Left cardiac atrium (tissue), 4 donors: ENCODE measurements around the gene SCN1A. TPM values are rescaled to one million over a fixed set of nuclear protein-coding genes. Genes with fewer than 3 reads are reported as not detected.

ENCODE experiments used
- ATAC-seq, 2 donors: fragments of 200-7000 bp; cut with Tn5 transposase; one replicate each; pipeline ENCODE4 v1.9.1; 2020; ENCODE audit warnings: mild to moderate bottlenecking in 2 of 2, moderate library complexity in 2 of 2
- DNase-seq: peaks from one replicate; pipeline ENCODE4 v3.0.0-alpha.2; 2020
- intact Hi-C, 2 donors: fragments of 100-400 bp; cut with DNase I; formaldehyde crosslinking; loops; one replicate each; pipeline versions ENCODE4 v1.14.1 to v1.15.1; 2022 to 2023
- total RNA-seq, 2 donors: library from RNA; stranded (reverse); fragmentation: NEBNext Ultra II Directional; extraction: Animal tissue kit (Norgen Biotek cat#: 25700); gene quantifications; one replicate each; pipeline ENCODE4 v1.2.1, GENCODE V29; 2021
- donor health status: DM: no; HTN: yes; CAD: no.
- donor health status: DM: no; HTN: yes; CAD: no; lungs with severe emphysema.
- donor health status: DM: yes; HTN: yes; CAD: no.
- donor health status: Dilated cardiomyopathy.

SCN1A gene
- total RNA-seq, 2 donors from 2014 or later, result 0.24 to 0.32 TPM

DNA sequence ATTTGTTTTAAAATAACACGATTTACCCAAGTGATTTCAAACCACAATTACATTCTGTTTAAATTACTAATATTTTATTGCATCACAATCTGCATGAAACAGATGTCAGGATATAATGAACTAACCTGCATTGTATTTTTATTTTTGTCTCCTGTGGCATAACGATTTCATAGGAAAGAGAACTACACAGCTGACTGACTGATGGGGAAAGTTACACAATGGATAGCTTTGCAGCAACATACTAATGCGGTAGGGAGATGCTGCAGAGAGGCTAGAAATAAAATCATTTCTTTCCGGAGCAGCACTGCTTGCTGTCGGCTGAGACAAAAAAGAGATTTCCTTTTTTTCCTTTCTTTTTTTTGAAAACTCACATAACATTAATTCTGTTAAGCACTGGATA is 36.9 kb downstream of the SCN1A start:
- ATAC-seq (no peak), DNase-seq (no peak)
- intact Hi-C loops, result no loop called here

DNA sequence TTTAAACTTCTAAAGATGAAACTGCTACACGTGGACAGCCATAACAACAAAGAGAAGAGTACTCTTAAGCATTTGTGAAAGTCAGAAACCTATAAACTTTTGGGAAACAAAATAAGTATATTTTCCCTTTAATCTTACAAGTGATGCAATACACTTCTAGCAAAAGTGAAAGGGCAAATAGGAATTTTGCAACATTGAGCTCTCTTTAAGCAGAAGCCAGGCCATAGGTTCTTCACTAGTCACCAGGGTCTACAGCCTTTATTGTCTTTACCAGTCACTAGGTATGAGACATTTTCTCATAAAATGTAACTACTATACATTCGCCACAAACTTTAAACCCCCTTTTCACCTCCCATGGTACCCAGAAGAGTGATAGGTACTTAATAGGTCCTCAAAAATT is 37.5 kb downstream of the SCN1A start:
- DNase-seq (no peak), ATAC-seq (no peak)
- intact Hi-C loops, result no loop called here

DNA sequence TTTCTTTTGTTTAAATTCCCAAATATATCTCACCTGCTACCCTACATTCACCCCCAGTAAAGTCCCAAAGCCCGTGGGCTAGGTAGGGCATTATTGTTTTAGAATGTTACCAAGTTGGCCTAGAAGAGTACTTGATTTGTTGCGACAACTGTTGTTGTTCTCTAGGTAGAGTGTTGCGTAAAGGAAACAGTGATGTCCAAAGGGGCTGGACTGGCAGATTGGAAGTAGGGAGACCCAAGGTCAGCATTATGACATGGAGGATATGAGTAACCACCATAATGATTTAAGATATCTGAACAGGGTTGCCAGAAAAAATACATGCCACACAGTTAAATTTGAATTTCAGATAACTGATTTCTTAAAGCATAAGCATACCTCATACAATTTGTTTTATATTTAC is 39.2 kb downstream of the SCN1A start:
- intact Hi-C loops, result no loop called here
- ATAC-seq (no peak), DNase-seq (no peak)

DNA sequence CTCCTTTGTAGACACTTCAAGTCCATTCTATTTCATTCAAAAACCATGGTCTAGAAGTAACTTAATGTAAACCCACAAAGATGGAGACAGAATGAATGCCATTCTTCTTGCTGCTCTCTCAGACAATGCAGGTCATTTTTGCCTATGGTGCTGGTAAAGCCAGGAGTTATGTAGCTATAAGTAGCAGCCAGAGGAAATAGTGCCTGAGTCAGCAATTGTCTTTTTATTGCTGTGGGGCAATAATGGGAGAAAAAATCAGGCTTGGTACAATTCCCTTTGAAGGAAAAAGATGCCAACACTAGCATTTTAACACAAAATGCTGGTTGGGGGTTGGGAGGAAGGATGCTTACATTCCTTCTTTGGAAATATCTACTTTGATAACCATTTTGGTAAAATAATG is 43.5 kb downstream of the SCN1A start:
- ATAC-seq, result no peak
- no peak for DNase-seq
- intact Hi-C loops, result no loop called here

DNA sequence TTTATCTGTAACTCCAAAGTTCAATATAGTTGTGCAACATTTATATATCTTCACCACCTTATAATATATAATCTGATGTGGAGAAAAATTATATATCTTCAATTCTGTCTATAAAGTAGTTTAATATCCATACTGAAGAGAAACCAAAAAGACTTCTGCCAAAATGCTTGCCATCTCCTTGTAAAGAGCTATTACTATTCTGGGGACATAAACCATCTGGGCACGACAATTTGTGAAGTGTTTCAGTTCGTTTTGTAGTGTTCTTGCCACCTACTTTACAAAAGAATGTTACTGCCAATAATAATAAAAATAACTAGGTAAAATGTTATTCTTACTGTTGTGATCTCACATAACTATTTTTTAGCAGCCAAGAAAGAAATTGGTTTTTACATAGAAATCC is 45.1 kb downstream of the SCN1A start:
- intact Hi-C loops, result no loop called here
- no peak for ATAC-seq
- no peak for DNase-seq

DNA sequence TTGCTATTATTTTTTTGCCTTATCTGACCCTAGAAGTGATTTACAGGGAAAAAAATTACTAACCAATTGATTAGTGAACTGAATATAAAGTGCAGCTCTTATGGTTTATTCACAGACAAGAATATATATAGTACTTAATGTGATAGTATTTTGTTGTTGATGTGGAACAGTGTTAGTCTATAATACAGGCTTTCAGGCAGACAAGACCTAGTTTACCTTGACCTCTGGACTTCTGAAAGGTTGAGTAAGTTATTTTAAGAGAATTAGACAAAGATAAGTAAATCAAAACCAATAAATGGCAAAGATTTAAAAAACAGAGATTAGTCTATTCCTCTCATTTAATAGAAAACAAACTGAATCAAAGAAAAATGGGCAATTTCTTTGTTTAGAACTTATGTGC is 46.0 kb downstream of the SCN1A start:
- intact Hi-C loops, result no loop called here
- no peak for ATAC-seq
- no peak for DNase-seq

DNA sequence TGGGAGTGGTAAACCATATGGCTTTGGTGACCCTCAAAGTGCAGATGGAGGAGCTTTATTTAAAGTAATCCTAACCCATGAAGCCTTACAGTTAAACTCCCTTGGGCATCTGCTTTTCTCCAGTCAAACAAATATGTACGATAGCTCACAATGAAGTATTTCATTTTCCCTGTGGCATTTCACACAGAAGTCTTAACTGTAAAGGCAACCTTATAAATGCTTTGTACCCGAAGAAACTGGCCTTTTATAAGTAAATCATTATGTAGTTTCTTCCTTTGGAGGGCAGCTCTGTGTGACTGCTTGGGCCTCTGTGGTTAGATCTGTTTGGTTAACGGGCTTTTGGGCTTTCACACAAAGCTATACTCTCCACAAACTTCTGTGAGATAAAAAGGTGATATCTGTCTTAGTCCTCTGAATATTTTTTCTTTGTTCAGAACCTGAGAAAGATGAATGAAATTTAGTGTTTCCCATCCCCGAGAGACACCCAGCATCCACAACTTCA is 46.6 kb downstream of the SCN1A start:
- DNase-seq (no peak), ATAC-seq (no peak)
- intact Hi-C loops, result no loop called here

DNA sequence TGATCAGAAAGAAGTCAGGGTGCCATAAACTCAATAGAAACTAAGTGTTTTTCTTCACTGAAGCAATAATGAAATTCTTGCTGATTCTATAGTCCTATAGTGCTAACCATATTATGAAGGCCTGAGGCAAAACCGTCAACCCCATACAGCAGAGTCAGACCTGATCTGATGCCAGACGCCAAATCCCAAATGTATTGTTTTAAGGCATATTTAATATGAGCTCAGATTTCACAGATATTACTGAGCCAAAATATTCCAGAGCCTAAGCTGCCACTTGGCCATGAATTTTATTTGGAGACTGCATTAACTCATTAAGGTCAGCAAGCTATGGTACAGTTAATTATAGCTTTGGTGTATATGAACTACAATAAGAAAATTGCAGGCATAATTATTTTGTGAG is 53.4 kb downstream of the SCN1A start:
- intact Hi-C loops, result no loop called here
- ATAC-seq (no peak), DNase-seq (no peak)

DNA sequence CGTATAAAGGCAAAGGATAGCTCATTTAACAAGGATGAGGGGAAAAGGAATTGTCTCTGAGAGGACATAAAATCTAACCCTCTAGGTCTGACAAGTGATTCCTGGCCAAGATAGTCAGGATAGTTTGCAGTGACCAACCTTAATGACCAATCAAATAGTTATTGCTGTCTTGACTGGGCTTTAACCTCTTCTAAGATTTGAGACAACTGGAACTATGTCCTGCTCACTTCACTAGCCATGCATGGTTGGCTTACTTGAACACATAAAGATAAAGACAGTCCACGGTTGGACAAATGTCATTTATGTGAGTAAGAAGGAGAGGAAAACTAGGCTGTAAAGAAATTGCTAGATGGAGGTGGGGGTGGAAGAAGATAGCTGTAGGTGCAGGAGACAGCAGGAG is 53.8 kb downstream of the SCN1A start:
- DNase-seq, result no peak
- ATAC-seq, result no peak
- intact Hi-C loops, result no loop called here

DNA sequence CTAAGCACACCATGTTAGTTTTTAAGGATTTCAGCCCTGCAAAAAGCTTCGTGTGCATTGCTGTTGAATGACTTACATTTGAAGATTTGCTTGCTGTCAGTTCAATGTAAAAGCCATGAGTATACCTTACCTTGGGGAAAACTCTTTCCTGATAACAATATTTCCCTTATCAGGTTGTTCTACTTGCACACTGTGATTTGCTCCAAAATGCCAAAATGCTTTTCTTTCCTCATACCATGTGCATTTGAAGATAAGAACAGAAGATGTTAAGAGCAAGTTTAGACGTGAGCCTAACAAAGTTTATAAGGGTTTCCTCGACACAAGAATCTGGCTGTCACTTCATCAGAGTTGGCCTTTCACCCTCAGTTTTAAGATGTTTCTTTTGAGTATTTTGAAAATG is 57.6 kb downstream of the SCN1A start:
- intact Hi-C loops, result no loop called here
- no peak for DNase-seq
- no peak for ATAC-seq

DNA sequence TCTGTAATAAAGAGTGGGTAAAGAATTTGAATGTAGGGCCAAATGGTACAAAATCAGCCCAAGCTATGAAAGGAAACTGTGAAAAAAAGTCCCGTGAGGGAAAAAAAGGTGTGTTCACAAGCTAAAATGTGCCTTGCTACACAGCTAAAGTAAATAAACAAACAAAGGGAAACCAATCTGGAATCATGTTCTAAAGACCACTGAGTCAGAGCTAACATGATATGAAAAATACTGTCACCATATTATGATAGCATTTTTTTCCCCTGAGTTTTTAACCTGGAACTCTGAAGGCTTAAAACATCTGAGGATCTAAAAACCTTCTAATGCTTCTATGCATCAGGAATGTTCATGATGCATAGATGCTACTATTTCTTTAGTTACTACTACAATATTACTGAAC is 58.8 kb downstream of the SCN1A start:
- ATAC-seq (no peak), DNase-seq (no peak)
- intact Hi-C loops, result no loop called here

DNA sequence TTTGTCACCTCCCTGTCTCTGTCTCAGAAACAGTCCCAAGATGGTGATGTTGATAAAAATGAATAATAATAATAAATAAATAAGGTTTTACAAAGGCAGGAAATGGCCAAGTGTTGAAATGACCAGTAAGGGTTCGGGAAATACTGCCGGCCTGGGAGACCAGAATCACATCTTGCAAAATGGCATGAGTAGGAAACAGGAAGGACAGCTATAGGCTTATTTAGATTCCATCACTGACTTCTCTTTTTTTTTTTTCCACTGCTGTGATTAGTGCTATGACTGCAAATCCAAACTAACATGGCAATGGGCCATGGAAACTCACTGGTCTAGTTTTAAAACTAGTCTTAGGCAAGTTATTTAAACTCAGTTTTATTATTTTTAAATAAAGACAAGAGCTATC is 60.6 kb downstream of the SCN1A start:
- DNase-seq, result no peak
- intact Hi-C loops, result no loop called here
- peak in 1 of 2 donors; percentile 32 for ATAC-seq

DNA sequence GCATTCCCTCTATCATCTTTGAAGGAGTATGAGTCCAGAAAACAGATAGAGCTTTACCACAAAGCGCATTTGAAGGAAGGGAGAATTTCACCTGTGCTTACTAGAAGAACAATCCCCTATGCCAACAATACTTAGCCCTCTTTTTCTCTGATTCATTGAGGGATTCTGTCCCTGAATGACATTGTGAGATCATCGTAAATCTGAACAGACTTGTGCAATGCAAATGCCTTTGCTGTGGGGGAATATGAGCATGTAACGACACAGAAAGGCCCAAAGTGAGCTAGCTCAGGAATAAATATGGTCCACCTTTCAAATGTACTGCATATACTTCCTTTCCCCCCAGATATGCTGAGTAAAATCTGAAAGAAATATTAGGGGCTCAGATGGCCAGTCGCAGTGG is 67.6 kb downstream of the SCN1A start:
- DNase-seq (no peak), ATAC-seq (no peak)
- intact Hi-C loops, result no loop called here

DNA sequence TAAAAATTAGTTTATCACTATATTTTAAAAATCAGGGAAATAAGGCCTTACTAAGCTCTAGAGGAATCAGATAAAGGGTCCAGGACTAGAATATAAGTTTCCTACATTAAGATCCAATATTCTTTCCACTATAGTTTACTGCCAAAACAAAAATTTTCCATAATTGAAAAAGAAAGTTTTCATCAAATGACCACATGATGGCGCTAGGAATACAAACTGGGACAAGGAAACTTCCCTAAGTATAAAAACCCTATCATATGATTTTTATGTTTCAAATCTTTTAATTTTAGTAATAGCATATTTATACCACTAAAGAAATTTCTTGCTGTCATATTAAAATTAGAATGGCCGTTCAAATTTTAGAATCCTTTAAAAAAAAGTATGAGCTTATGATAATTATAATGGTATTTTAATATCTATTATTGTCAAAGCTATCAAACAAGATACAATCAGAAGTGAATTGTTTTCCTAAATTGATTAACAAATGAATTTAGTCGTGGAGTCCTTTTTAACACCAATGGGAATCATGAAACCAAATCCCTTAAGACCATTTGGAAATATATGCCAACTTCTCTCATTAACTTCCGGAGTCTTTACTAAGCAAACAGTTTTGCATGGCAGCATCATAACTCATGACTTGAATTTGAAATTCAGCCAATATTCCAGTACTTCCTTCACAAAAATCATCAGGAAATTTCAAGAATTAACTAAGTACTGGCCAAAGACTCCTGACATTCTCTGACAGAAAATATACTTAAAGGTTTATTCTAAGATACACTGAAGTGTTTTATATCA is 70.3 kb downstream of the SCN1A start:
- no peak for DNase-seq
- intact Hi-C loops, result loop anchor here in 1 of 2 donors (5.0 kb wide), 1 partner anchor 70 kb away; the partner anchor contains the start of gene SCN1A
- no peak for ATAC-seq

DNA sequence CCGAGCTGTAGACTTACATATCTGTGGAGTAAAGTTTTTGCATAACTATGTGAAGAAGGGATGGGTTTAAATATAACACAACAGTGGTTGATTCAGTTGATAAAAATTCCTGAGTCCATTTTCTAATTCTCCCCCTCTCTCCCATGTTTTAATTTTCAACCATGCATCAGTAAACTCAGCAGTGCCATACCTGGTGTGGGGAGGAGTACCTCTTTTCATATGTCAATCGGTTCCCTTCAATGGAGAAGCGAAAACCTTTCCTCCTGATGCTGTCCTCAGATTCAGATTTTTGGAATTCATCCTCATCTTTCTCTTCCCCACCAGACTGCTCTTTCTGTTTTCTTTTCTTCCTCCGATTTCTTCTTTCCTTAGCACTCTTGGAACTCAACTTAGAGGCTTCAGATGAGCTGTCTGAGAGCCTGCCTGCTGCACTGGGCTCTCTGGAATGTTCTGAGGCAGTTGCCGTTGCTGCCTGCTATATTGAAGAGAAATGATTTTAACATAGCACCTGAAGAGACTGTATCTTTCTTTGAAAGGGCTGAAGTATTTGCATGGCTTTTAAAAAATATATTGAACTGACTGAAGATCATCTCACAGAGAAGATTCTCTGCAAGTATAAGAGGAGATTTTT is 82.9 kb downstream of the SCN1A start:
- no peak for ATAC-seq
- no peak for DNase-seq
- intact Hi-C loops, result no loop called here

DNA sequence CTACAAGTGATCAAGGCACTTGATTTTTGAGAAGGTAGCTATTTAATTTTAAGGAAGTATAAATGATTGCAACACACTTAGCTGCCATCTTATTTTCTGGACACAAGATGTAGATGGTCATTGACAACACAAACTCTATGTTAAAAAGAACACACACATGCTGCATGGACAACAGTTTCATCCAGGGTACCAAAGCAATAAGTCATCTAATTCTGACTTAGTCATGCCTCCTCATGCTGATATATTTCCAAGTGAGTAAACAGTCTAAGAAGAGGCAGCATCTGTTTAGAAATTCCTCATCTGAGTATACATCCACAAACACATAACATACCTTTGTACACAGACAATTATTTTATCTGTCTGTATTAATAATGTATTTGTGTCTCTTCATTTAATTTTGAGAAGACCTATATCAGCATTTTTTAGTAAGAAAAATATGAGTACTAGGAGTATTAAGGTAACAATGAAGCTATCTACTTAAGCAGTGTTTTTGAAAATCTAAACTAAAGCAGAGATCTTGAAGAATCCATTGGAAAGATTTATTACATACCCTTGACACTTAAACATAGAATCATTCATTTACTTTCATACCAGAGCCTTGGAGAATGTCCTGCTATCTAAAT is 84.9 kb downstream of the SCN1A start:
- intact Hi-C loops, result no loop called here
- DNase-seq, result no peak
- ATAC-seq, result no peak

DNA sequence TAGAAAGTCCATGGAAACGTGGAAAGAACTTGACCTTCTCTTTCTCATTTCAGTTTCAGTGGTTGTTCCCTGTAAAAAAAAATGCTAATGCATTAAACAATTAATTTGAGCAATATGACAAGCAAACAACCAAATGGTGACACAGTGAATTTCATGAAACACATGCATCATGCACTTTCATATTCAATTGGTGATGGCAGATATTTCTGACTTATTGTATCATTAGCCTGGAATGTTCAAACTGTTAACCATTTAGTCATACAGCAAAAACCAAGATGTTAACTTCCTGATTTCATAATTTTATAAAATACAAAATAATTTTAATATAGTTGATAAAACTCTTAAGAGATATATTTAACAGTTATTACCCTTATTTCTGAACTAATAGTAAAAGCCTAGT is 85.5 kb downstream of the SCN1A start:
- ATAC-seq (no peak), DNase-seq (no peak)
- intact Hi-C loops, result no loop called here

DNA sequence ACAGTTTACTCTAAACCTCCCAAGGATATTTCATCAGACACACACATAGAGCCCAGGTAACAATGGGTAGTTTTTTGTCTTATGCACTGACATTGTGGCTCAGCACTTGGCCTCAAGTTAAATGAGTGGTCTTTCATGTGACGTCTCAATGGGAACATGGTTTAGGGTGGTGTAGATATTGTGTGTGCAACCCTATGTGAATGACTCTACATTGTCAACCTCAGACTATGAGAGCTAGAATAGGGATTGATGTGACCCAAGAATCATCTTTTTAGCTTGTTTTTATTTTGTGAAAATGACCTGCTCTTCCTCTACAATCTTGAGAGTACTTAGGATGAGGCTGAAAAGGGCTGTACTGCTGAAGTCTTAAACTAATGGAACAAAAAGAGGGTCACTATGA is 86.2 kb downstream of the SCN1A start:
- ATAC-seq (no peak), DNase-seq (no peak)
- intact Hi-C loops, result no loop called here

DNA sequence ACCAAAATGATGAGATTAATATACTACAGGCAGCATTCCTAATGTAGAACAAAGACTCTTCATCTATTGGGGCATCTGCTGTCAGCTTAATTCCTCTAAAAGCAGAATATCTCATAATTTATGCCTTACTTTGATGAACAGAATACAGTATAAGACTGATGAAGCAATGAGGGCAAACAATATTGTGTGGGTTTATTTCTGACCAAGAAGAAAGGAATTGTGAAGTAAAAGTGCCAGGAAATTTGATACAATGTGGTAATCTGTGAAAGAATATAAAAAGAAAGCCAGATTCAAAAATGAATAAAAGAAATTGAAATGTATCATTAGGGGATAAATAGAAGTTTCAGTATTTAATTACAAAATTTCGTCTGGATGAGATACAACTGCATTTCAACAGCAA is 95.5 kb downstream of the SCN1A start:
- no peak for ATAC-seq
- DNase-seq, result no peak
- intact Hi-C loops, result no loop called here

DNA sequence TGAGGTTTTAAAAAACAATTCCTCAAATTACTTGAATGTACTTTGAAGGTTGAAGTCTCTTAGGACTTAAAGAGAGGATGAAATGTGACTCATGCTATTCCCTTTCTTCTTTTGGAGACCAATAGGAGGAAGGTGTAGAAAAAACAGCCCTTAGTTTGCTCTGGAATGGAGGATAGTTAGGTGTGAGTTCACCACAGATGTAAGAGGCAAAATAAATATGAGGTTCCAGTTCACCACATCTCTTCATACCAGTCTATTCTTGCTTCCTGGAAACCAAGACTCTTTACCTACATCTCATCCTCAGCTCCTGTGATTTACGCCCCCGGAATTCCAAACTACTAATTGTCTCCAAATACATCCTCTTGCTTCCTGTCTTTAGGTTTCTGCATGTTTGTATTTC is 96.8 kb downstream of the SCN1A start:
- intact Hi-C loops, result no loop called here
- ATAC-seq, result no peak
- DNase-seq, result no peak

DNA sequence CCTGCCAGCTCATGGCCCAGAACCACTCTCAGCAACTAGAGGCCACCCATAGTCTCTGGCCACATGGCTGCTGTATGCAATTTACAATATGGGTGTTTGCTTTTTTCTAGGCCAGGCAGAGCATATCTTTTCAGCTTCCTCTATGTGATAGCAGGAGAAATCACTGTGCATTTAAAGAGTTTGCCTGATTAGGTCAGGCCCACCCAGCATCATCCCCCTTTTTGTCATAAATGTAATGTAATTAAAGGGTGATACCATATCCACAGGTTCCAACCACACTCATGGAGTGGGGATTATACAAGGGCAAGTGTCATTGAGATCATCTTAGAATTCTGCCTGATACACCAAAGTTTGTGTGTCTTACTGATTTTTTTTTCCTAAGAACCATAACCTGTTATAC is 102.5 kb downstream of the SCN1A start:
- DNase-seq (no peak), ATAC-seq (no peak)
- intact Hi-C loops, result no loop called here
